Stimulated activated memory B cell treated with anti-CD40 and anti-IgM and Interleukin-4, amounts not matched to agents 10 μg/mL and 1 μg/mL and 100 μg/mL, for 72 hours (primary cell): ENCODE measurements around the gene RER1.

Source experiments
- ATAC-seq: fragments of 150-1000 bp; cut with Tn5 transposase; 2 replicates; pipeline ENCODE4 v1.10.0; 2021
- H3K27ac Mint-ChIP-seq: one replicate; pipeline ENCODE4 v1.8.0; 2022; ENCODE audit warnings: mild to moderate bottlenecking, mixed read lengths
- H3K27me3 Mint-ChIP-seq: one replicate; pipeline ENCODE4 v1.8.0; 2022; ENCODE audit warnings: mixed read lengths
- H3K36me3 Mint-ChIP-seq: one replicate; pipeline ENCODE4 v1.8.0; 2022; ENCODE audit warnings: mixed read lengths
- H3K4me1 Mint-ChIP-seq: one replicate; pipeline ENCODE4 v1.8.0; 2022; ENCODE audit warnings: mixed read lengths
- H3K4me3 Mint-ChIP-seq: one replicate; pipeline ENCODE4 v1.8.0; 2022; ENCODE audit warnings: mild to moderate bottlenecking, moderate library complexity, mixed read lengths
- H3K9me3 Mint-ChIP-seq: one replicate; pipeline ENCODE4 v1.8.0; 2022; ENCODE audit warnings: mixed read lengths

The RER1 gene

DNA sequence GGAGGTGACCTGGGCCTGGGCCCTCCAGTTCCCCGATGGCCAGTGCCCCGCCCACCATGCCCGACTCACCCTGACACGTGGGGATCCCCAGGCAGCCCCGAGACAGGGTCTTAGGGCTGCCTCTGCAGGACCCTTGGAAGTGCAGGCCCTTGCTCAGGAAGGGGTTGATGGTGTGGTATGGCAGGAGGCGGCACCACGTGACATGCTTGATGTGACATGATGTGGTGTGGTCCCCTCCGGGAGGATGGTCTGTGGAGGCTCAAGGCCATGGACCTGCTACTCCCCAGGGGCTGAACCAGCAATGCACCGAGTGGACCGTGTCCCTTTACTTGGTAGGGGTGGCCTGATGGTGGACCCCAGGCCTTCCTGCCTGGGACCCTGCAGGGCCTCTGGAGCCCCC, 62.6 kb downstream of the RER1 start:
- Mint-ChIP-seq H3K36me3 (no peaks in the 10 kb centered on the region), H3K4me3 (no peak overlapping the region), H3K27me3 (peaks cover 36% of the 10 kb centered on the region), H3K9me3 (no peaks in the 10 kb centered on the region), H3K4me1 (peaks cover 7% of the 10 kb centered on the region), H3K27ac (no peak overlapping the region)
- no peak for ATAC-seq
